AG08396 (cell line): ENCODE measurements around the gene MGLL.
"Not testable (repeated sequence)": the region's sequence is repeated elsewhere in the genome, so short reads cannot be mapped to it uniquely, and the experiment has no call there.

Source experiments
- DNase-seq: peaks from one replicate; pipeline ENCODE4 v3.0.0; 2012; ENCODE audit warnings: low spot score, mixed read lengths

The MGLL gene

DNA sequence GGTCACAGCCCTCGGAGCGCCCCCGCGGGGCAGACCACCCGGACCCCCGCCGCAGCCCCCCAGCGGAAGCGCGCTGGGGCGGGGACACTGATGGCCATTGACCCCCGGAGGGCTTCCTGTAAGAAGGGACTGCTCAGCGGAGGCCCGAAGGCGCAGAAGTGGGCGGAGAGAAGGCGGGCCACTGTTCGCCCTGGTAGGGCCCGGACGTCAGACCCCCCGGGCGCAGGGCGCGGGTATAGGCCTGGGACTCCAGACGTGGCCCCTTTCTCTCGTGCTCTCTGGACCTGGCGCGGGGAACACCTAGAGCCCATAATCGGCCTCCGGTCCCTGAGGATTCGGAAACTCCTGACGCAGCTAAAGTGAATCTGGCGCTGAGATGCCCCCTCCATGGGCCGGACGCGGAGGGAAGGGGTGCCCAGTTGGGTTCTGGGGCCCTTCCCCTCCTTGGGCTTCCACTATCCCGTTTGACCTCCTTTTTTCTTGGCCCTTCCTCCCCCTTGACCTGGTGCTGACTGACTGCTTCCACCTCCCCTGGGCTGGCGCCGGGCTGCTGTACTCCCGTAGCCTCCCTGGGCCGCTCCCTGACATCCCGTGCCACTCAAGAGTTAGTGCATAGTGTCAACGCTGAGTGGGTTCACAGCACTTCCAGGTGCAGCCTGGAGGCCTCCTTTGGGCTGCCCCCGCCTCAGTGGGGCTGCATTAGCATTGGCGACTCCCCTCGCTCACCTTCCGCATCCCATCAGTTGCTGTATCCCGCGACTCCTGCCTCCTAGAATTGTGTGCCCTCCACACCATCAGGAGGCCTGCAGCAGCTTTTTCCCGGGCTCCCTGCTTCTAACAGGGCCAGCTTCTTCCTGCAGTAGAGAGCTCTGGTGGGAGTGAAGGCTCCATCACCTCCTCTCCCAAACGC lies 148.9 kb downstream of the MGLL start:
- peak; percentile 75 for DNase-seq

GRCh38 chr3:127672429-127673190 lies 149.7 kb downstream of the MGLL start, which contains the start of gene ABTB1:
ABTB1 (plus strand) TSS chr3:127672952; CDS start chr3:127673026, 74 bp downstream.
- DNase-seq = peak; percentile 97

DNA sequence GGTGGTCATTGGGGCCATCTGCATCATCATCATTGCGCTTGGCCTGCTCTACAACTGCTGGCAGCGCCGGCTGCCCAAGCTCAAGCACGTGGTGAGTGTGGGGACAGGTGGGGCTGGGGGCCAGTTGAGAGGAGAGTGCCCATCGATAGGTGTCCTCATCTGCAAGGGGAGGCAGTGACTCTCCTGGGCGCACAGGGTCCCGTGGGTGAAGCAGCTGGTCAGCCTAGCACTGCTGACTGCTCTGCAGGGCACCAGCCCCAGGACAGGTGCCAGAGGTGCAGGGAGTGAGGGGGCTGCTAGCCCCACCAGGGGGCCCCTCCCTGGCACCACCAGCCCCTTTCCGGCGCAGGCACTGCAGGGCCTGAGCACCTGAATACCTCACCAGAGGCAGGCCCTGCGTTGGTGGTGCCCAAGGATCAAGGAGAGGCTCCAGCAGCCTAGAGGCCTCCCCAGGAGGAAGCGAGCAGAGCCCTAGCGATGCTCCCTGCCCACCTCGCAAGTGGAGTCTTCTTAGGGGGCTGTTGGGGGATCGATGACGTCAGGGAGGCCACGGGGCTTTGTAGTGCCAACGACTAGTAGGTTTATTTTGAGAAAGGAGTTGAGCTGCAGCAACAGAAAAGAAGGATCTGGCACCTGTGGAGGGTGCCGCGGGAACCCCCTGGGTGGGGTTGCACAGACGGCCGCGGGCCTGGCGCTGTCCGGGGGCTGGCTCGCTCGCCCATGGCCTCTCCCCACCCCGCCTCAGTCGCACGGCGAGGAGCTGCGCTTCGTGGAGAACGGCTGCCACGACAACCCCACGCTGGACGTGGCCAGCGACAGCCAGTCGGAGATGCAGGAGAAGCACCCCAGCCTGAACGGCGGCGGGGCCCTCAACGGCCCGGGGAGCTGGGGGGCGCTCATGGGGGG lies 150.5 kb downstream of the MGLL start:
- DNase-seq = peak; percentile 49

- no peak for DNase-seq
These were observed 151.4 kb downstream of the MGLL start for GRCh38 chr3:127670761-127671522.

DNA sequence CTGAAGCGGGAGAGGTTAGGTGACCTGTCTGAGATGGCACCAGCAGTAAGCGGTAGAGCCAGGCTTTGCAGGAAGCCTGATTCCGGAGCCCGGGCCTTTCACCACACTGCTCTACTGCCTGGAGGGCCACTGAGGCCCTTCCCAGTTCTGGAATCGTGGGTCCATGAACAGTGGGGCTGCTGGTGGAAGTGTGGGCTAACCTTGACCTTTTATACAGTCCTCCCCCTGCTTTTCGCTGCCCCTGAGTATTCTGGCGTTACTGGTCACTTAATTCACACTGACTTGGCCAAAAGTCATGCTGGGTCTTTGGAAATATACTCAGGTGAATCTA lies 152.1 kb downstream of the MGLL start:
- DNase-seq = no peak

DNA sequence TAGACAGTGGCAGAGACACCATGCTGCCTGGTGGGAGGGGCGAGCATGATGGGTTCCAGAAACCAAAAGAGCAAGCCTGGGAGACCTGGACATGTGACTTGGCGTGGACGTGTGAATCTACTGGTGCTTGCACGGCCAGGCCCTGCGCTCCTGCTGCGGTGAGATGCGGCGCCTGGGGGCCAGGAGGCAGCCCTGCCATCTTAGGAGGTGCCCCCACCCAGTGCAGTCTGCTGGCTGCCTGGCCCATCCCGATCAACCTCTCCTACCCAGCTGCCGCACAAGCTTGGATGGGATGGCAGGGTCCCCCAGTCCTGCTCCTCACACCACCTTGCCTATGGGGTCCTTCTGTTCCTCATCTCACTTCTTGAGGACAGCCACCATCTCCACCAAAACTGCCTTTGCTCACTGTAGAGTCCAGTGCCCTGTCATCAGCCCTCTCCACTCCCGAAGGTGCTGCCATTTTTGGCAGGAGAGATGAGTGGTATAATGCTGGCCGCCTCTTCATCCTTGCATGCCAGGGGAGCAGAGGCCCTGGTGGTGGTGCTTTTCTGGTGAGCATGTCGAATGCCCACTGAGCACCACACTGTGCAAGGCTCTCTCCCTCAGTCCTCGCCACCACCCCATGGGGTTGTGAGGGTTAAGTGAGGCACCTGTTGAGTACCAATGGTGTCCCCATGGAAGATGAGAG lies 152.6 kb downstream of the MGLL start:
- DNase-seq = no peak

DNA sequence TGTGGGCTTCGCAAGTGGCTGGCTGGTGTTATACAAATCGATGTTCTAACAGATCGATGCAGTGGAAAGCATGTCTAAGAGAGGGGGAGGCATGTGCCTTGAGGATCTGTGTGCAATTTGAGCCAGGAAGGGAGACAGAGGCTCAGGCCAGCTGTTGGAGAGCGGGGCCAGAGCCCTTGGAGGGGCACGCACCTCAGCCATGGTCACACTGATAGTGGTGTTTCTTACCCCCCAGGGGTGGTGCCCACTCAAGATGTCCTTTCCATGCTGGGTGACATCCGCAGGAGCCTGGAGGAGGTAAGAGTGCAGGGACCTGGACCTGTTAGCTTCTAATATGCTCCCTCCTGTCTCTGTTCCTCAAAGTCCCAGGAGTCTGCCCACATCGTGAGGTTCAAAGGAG lies 153.4 kb downstream of the MGLL start:
- DNase-seq = no peak

DNA sequence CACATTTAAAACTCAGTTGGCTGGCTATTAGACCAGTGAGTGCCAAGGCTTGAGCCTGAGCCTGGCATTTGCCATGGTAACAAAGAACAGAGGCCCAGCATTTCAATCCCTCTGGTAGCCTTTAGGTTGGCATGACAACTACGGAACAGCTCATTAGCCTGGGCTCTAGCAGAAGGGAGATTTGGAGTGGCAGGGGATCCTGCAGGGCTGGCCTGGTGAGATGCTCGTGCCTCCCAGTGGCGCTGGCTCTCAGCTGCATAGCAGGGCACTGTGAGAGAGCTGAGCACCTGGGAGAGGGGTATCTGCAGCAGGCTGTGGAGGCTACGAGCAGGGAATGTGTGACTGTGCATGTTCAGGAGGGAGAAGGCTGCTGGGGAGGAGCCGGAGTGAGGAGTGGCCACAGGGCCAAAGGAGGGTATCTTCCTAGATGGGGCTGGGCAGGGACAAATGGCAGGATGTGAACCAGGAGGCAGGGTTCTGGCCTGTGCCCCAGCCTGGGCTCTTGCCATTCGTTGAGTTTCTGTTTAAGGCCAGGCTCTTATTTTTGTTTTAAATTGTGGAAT lies 155.1 kb downstream of the MGLL start:
- DNase-seq = no peak

GRCh38 chr3:127666676-127667075 lies 155.6 kb downstream of the MGLL start:
- DNase-seq = no peak

DNA sequence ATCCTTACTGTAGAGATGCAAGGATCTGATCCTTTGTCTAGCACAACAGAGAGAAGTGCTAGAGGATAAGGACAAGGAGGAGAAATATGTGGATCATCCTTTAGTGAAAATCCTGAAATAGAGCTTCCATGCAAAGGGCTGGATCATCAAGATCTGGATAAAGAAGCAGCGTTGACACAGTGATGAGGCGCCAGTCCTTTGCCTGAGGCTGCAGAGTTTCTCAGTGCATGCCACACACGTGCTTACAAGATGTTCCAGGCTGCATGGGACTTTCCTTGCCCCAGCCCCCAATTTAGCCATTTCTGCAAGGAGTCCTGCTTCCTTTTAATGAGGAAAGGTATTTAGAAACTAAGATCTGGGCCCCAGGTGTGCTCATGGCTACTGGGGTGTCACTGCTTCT lies 156.7 kb downstream of the MGLL start:
- DNase-seq = no peak

- no peak for DNase-seq
These were observed 157.2 kb downstream of the MGLL start for GRCh38 chr3:127665165-127665564.

GRCh38 chr3:127663151-127663550 lies 159.2 kb downstream of the MGLL start:
- no peak for DNase-seq

- DNase-seq = no peak
These were observed 160.3 kb downstream of the MGLL start for GRCh38 chr3:127662001-127662469.

DNA sequence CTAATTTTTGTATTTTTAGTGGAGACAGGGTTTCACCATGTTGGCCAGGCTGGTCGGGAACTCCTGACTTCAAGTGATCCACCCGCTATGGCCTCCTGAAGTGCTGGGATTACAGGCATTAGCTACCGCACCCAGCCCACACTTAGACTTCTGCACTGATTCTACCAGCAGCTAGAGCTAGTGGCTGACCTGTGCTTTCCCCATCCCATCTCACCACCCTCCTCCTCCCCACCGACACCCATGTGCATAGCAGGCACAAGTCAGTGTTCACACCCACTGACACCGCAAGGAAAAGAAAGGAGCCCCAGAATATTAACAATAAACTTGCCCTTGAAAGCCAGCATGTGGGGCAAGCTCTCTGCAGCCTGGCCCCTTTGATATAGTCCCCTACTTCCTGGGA lies 160.7 kb downstream of the MGLL start:
- no peak for DNase-seq

DNA sequence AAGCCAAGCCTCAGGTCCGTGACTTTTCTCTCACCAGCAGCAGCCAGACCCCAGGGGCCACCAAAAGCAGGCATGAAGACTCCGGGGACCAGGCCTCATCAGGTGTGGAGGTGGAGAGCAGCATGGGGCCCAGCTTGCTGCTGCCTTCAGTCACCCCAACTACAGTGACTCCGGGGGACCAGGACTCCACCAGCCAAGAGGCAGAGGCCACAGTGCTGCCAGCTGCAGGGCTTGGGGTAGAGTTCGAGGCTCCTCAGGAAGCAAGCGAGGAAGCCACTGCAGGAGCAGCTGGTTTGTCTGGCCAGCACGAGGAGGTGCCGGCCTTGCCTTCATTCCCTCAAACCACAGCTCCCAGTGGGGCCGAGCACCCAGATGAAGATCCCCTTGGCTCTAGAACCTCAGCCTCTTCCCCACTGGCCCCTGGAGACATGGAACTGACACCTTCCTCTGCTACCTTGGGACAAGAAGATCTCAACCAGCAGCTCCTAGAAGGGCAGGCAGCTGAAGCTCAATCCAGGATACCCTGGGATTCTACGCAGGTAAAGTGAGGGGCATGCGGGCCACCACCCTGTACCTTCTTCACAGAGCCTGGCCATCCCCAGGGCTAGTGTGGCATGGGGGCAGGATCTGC lies 161.6 kb downstream of the MGLL start:
- DNase-seq = no peak

DNA sequence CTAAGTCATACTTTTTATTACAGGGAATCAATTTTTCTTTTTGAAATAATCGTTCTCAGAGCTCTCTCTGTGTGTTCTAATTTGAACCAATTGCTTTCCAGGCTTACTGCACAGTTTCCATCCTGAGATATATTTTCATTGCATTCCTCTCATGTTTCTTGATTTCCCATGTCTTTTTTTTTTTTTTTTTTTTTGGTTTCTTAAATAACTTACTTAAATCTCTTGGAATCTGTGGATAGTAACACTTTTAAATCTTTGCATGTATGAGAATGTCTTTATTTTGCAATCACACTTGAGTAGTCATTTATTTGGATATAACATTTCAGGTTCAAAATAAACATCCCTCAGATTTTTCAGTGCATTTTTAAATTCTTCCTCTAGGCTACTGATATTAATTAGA lies 164.1 kb downstream of the MGLL start:
- DNase-seq = no peak

- DNase-seq = no peak
These were observed 165.4 kb downstream of the MGLL start for GRCh38 chr3:127656906-127657305.

GRCh38 chr3:127655641-127656040 lies 166.7 kb downstream of the MGLL start:
- peak; percentile 66 for DNase-seq

DNA sequence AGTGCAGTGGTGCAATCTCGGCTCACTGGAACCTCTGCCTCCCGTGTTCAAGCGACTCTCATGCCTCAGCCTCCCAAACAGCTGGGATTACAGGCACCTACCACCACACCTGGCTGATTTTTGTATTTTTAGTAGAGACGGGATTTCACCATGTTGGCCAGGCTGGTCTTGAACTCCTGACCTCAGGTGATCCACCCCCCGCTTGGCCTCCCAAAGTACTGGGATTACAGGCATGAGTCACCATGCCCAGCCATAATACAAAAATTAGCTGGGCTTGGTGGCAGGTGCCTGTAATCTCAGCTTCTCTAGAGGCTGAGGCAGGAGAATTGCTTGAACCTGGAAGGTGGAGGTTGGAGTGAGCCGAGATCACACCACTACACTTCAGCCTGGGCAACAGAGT lies 167.3 kb downstream of the MGLL start:
- not testable (repeated sequence) for DNase-seq

DNA sequence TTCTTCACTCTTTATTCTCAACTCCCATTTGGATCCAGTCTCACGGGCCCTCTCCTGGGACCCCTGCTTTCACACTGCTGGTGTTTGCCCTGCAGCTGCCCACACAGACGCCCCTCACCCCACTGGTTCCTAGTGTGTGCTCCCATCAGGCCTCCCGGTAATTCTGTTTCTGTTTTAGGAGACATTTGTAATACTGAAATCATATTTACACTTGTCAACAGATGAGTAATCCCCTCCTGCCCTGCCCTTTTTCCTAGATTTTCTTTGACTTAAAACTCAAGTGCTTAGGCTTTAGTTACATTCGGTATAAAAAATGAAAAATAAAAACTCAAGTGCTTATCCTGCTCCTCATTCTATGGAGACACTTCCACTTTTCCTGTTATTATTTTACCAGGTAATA lies 167.9 kb downstream of the MGLL start:
- DNase-seq = no peak
